ENCODE measurements around the gene S100A2.

GRCh38 chr1:153538315-153538821 is 27.3 kb downstream of the S100A2 start:
- TF ChIP-seq CTCF (conservative IDR thresholded peaks at IDR 0.05 in 1 of 2, IDR thresholded peaks at IDR 0.05 in 1 of 2; ENCODE audit: extremely low read depth in 1 of 2, insufficient read depth in 1 of 2, low read depth in 1 of 2, low read length in 2 of 2) (no peak), EZH2 (IDR thresholded peaks at IDR 0.05; ENCODE audit: borderline replicate concordance, low read length) (no peak)
